PC-9 (cell line): Measurements from ENCODE around the gene CCK. TPM values are rescaled to one million over a fixed set of nuclear protein-coding genes. Genes with fewer than 3 reads are reported as not detected.

ENCODE experiments used
- BruUV-seq: library from RNA; stranded (reverse); fragments of 400-500 nt; replicated peaks from 2 replicates; lab custom pipeline; 2021; lab: Mats Ljungman, UMichigan
- CTCF ChIA-PET: fragments of 300-600 bp; sonication (Branson Sonifier 250); formaldehyde crosslinking; loops from one replicate; lab custom pipeline; 2022; ENCODE audit warnings: antibody characterized with exemption; lab: Charles Lee
- POLR2A ChIA-PET: fragments of 300-600 bp; sonication (Branson Sonifier 250); formaldehyde crosslinking; loops from one replicate; lab custom pipeline; 2022; ENCODE audit warnings: antibody characterized with exemption; ENCODE audit not compliant: unreplicated experiment; lab: Charles Lee
- DNase-seq, 2 experiments: peaks; one replicate each; pipeline versions ENCODE4 v3.0.0 to v3.0.0-alpha.2; 2015 to 2022; ENCODE audit warnings: mixed read lengths in 1 of 2
- H2AFZ ChIP-seq: fragments of 200-600 bp; sonication (generic); 2 replicates; pipeline ENCODE4 v1.8.1; 2017; ENCODE audit warnings: antibody characterized with exemption
- H3F3A ChIP-seq: fragments of 200-600 bp; sonication (generic); 2 replicates; pipeline ENCODE4 v1.8.1; 2017; ENCODE audit warnings: antibody characterized with exemption, mild to moderate bottlenecking, low read depth; ENCODE audit not compliant: insufficient read depth
- H3K27ac ChIP-seq: fragments of 200-600 bp; sonication (generic); 2 replicates; pipeline ENCODE4 v1.6.1; 2016; ENCODE audit warnings: mixed run types
- H3K27me3 ChIP-seq: fragments of 200-600 bp; sonication (generic); 2 replicates; pipeline ENCODE4 v1.6.1; 2016; ENCODE audit warnings: low read depth, mixed run types; ENCODE audit not compliant: insufficient read depth
- H3K36me3 ChIP-seq: fragments of 200-600 bp; sonication (generic); 2 replicates; pipeline ENCODE4 v1.6.1; 2016; ENCODE audit warnings: low read depth, mixed run types
- H3K4me1 ChIP-seq: fragments of 200-600 bp; sonication (generic); replicated peaks from 2 replicates; pipeline ENCODE4 v1.6.1; 2016; ENCODE audit warnings: mixed run types; ENCODE audit not compliant: insufficient read depth
- H3K4me2 ChIP-seq: fragments of 200-600 bp; sonication (generic); 2 replicates; pipeline ENCODE4 v1.6.1; 2017; ENCODE audit warnings: mixed run types
- H3K4me3 ChIP-seq: fragments of 200-600 bp; sonication (generic); 2 replicates; pipeline ENCODE4 v1.6.1; 2016; ENCODE audit warnings: mixed run types
- H3K79me2 ChIP-seq: fragments of 200-600 bp; sonication (generic); 2 replicates; pipeline ENCODE4 v1.6.1; 2017; ENCODE audit warnings: low read depth, mixed run types
- H3K9me2 ChIP-seq: fragments of 200-600 bp; sonication (generic); 2 replicates; pipeline ENCODE4 v1.8.1; 2017; ENCODE audit warnings: mild to moderate bottlenecking; ENCODE audit not compliant: insufficient read depth
- H3K9me3 ChIP-seq: fragments of 200-600 bp; sonication (generic); 2 replicates; pipeline ENCODE4 v1.8.1; 2016; ENCODE audit warnings: low read depth; ENCODE audit not compliant: insufficient read depth
- H4K20me1 ChIP-seq: fragments of 200-600 bp; sonication (generic); 2 replicates; pipeline ENCODE4 v1.8.1; 2017; ENCODE audit not compliant: insufficient read depth
- EZH2 ChIP-seq: fragments of 200-600 bp; sonication (generic); IDR thresholded peaks from 2 replicates; pipeline ENCODE4 v1.8.0; 2017; ENCODE audit warnings: antibody characterized with exemption, low read depth
- intact Hi-C: fragments of 100-400 bp; cut with micrococcal nuclease; formaldehyde crosslinking; loops from one replicate; pipeline ENCODE4 v1.10.0; 2022; ENCODE audit not compliant: unreplicated experiment
- total RNA-seq: library from RNA; stranded (reverse); gene quantifications from 2 replicates; pipeline ENCODE4 v1.2.3, GENCODE V29; 2021
- TF ChIP-seq, protein P1 (sequence below): fragments of 200-600 bp; sonication (generic); conservative IDR thresholded peaks from 2 replicates; pipeline ENCODE4 v1.6.1; 2017; ENCODE audit warnings: mixed run types, antibody characterized with exemption, mild to moderate bottlenecking, moderate library complexity

The CCK gene
- total RNA-seq, 1 experiment from 2014 or later, result 2.7 TPM

- TF ChIP-seq EZH2, result no peak
- TF ChIP-seq, protein P1, sequence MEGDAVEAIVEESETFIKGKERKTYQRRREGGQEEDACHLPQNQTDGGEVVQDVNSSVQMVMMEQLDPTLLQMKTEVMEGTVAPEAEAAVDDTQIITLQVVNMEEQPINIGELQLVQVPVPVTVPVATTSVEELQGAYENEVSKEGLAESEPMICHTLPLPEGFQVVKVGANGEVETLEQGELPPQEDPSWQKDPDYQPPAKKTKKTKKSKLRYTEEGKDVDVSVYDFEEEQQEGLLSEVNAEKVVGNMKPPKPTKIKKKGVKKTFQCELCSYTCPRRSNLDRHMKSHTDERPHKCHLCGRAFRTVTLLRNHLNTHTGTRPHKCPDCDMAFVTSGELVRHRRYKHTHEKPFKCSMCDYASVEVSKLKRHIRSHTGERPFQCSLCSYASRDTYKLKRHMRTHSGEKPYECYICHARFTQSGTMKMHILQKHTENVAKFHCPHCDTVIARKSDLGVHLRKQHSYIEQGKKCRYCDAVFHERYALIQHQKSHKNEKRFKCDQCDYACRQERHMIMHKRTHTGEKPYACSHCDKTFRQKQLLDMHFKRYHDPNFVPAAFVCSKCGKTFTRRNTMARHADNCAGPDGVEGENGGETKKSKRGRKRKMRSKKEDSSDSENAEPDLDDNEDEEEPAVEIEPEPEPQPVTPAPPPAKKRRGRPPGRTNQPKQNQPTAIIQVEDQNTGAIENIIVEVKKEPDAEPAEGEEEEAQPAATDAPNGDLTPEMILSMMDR, result no peak
- intact Hi-C loops, result no loop called here
- no peaks in the 10 kb centered on the region for H3K4me1 ChIP-seq
- no peaks in the 10 kb centered on the region for H3K36me3 ChIP-seq
- no peaks in the 10 kb centered on the region for H3K9me2 ChIP-seq
- H3K27me3 ChIP-seq, result peaks cover 6% of the 10 kb centered on the region; the same call in 1 of the 2 replicates
- ChIA-PET CTCF (no interaction called here), POLR2A (no interaction called here)
- no TSS peak for BruUV-seq
- H3K79me2 ChIP-seq, result no peaks in the 10 kb centered on the region
- no peaks in the 10 kb centered on the region for H3K9me3 ChIP-seq
- no peaks in the 10 kb centered on the region for H4K20me1 ChIP-seq
- no peak overlapping the region for H3K4me2 ChIP-seq
- no peaks in the 10 kb centered on the region for H3F3A ChIP-seq
- no peak overlapping the region for H3K27ac ChIP-seq
- no peak for DNase-seq
- H2AFZ ChIP-seq, result no peak overlapping the region
- H3K4me3 ChIP-seq, result no peak overlapping the region
Measured at GRCh38 chr3:42300778-42301177, 34.8 kb upstream of the CCK start.

DNA sequence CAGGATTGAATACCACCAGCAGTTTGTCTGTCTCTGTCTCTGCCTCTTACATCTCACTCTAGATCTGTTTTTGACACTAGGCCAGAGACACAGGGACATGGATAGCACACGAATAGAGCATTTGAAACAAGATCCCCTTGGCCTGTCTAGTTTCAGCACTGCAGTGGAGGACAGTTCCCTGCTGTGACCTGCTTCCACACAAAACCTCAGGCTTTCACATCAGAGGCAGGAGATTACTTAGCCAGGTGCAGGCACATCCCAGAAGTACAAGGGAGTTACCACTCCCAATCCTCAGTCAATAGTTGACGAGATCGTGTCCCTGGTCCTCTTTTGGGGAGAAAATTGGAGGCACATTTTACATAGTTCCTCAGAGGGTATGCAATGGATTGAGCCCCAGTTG lies 34.0 kb upstream of the CCK start:
- intact Hi-C loops, result no loop called here
- no TSS peak for BruUV-seq
- DNase-seq, result peak in 1 of 2 experiments; percentile 13

DNA sequence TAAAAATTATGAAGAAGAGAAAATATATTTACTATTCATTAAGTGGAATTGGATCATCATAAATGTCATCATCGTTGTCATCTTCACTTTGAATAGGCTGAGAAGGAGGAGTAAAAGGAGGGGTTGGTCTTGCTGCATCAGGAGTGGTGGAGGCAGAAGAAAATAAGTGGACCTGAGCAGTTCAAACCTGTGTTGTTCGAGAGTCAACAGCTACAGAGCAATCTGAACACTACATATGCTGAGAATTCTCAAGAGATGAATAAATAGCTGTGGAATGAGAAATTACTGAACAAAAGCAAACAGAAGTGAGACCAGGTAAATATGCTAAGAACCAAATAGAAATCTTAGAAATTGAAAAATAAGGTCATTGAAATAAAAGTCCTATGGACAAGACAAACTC lies 32.3 kb upstream of the CCK start:
- BruUV-seq, result no TSS peak

More for the DNA sequence above, 34.0 kb upstream of the CCK start:
- Histone ChIP-seq H3F3A (no peaks in the 10 kb centered on the region), H2AFZ (no peak overlapping the region), H3K36me3 (no peaks in the 10 kb centered on the region), H3K4me2 (no peak overlapping the region), H3K27ac (no peak overlapping the region), H3K27me3 (peaks cover 5% of the 10 kb centered on the region; the same call in 1 of the 2 replicates), H3K4me3 (no peak overlapping the region), H3K79me2 (no peaks in the 10 kb centered on the region), H3K9me3 (no peaks in the 10 kb centered on the region), H4K20me1 (no peaks in the 10 kb centered on the region), H3K4me1 (no peaks in the 10 kb centered on the region), H3K9me2 (no peaks in the 10 kb centered on the region)
- CTCF ChIA-PET, result no interaction called here
- TF ChIP-seq, protein P1, result no peak
- no peak for TF ChIP-seq EZH2
- POLR2A ChIA-PET, result no interaction called here

More for the DNA sequence above, 32.3 kb upstream of the CCK start:
- Histone ChIP-seq H3F3A (no peaks in the 10 kb centered on the region), H3K36me3 (no peaks in the 10 kb centered on the region), H3K4me2 (no peak overlapping the region), H3K27ac (no peak overlapping the region), H3K4me1 (no peaks in the 10 kb centered on the region), H3K9me2 (no peaks in the 10 kb centered on the region), H3K4me3 (no peak overlapping the region), H3K27me3 (0 out of 2 replicates have a peak, but pooled peaks cover 9% of the 10 kb centered on the region), H4K20me1 (no peaks in the 10 kb centered on the region), H3K79me2 (no peaks in the 10 kb centered on the region), H3K9me3 (no peaks in the 10 kb centered on the region), H2AFZ (no peak overlapping the region)
- intact Hi-C loops, result no loop called here
- ChIA-PET CTCF (no interaction called here), POLR2A (no interaction called here)
- TF ChIP-seq EZH2, result no peak
- TF ChIP-seq, protein P1, result no peak
- no peak for DNase-seq
